Heart right ventricle (tissue), 16 donors: ENCODE data around the gene CASKIN2. TPM values are rescaled to one million over a fixed set of nuclear protein-coding genes. Genes with fewer than 3 reads are reported as not detected.

Experiments
- ATAC-seq, 8 donors: fragments of 200-7000 bp; cut with Tn5 transposase; one replicate each; pipeline ENCODE4 v1.9.1; 2020; ENCODE audit warnings: mild to moderate bottlenecking in 8 of 8, moderate library complexity in 8 of 8, moderate number of reproducible peaks in 1 of 8
- DNase-seq, 2 donors: peaks; one replicate each; pipeline ENCODE4 v3.0.0-alpha.2; 2020
- H3K27ac ChIP-seq, 10 donors: fragments of 200-600 bp; sonication (generic) in 2 of 10; one replicate each; pipeline versions ENCODE4 v1.5.0 to v1.8.0; 2020 to 2022; ENCODE audit warnings: mild to moderate bottlenecking in 3 of 10
- H3K27me3 ChIP-seq, 7 donors: fragments of 200-600 bp; one replicate each; pipeline ENCODE4 v1.8.0; 2021 to 2022; ENCODE audit warnings: mild to moderate bottlenecking in 2 of 7
- H3K36me3 ChIP-seq, 9 donors: fragments of 200-600 bp; sonication (generic) in 1 of 9; one replicate each; pipeline versions ENCODE4 v1.5.0 to v1.8.0; 2020 to 2022; ENCODE audit warnings: mild to moderate bottlenecking in 2 of 9
- H3K4me1 ChIP-seq, 9 donors: fragments of 200-600 bp; sonication (generic) in 1 of 9; one replicate each; pipeline versions ENCODE4 v1.5.0 to v1.8.0; 2020 to 2022; ENCODE audit warnings: mild to moderate bottlenecking in 4 of 9
- H3K4me3 ChIP-seq, 10 donors: fragments of 200-600 bp; sonication (generic) in 2 of 10; one replicate each; pipeline versions ENCODE4 v1.5.0 to v1.8.0; 2020 to 2022; ENCODE audit warnings: mild to moderate bottlenecking in 7 of 10, moderate library complexity in 2 of 10
- H3K9me3 ChIP-seq, 11 donors: fragments of 200-600 bp in 10 of 11; sonication (generic) in 2 of 11; one replicate each; pipeline versions ENCODE4 v1.5.0 to v1.8.0; 2013 to 2022; ENCODE audit warnings: mild to moderate bottlenecking in 2 of 11, control low read depth in 1 of 11, moderate library complexity in 1 of 11
- WGBS, 2 donors: extraction: QIAGEN DNeasy Blood & Tissue Kit; methylation state at CpG; one replicate each; pipeline ENCODE4 v1.1.7; 2013; ENCODE audit warnings: inconsistent platforms in 1 of 2; 5-methylcytosine and 5-hydroxymethylcytosine counted together
- intact Hi-C, 10 donors: fragments of 100-400 bp; cut with DNase I; formaldehyde crosslinking; loops; one replicate each; pipeline versions ENCODE4 v1.11.1 to v1.14.2; 2022
- polyA plus RNA-seq, 2 donors: library from polyadenylated mRNA; stranded (reverse); fragments of 200-250 nt; gene quantifications; one replicate each; pipeline ENCODE4 v1.2.3, GENCODE V29; 2013
- total RNA-seq, 10 donors: library from RNA; stranded (reverse); fragmentation: NEBNext Ultra II Directional in 3 of 10; extraction: Animal tissue kit (Norgen Biotek cat#: 25700) in 3 of 10; gene quantifications; one replicate each; pipeline versions ENCODE4 v1.2.1 to v1.2.4, GENCODE V29; 2021 to 2023
- TF ChIP-seq, protein P1 (sequence below), 9 donors: fragments of 200-600 bp; sonication (generic) in 2 of 9; IDR thresholded peaks; one replicate each; pipeline versions ENCODE4 v1.5.0 to v1.8.0; 2021 to 2022; ENCODE audit warnings: antibody characterized with exemption in 9 of 9, mild to moderate bottlenecking in 5 of 9, moderate library complexity in 1 of 9
- donor health status: Arrhythmogenic right ventricular cardiomyopathy.
- donor health status: ischemic (EF 13 %, LVEDD 7.1; RV severe dilation, severe dysfunction).
- donor health status: healthy with polysubstance abuse.
- donor health status: DM: no; HTN: yes; CAD: no.
- donor health status: DM: no; HTN: no; CAD: no.
- donor health status: ischemic (EF 25% LVEDD 6.9; RV normal size, moderate dysfunction).
- donor health status: ischemic (EF 25% LVEDD 5.7; RV mildly dilated, moderate dysfunction).
- donor health status: healthy.
- donor health status: DM: yes; HTN: yes; CAD: no.
- donor health status: Ischemic cardiomyopathy.
- donor health status: ischemic (EF 35%, LVEDD 5.7; RV mildly dilated, moderate dysfunction).
- donor health status: nonischemic (EF 11% LVEDD 7.7; RV severe dilation, severe dysfunction).
- donor health status: DM: yes; HTN: yes; CAD: no.
- donor health status: PGD.
- donor health status: ischemic (EF 29% LVEDD 5.4; RV normal size, mild dysfunction).
- donor health status: nonischemic (EF 23%, LVEDD 6.1; RV moderate dilation, normal function).

CASKIN2 gene
- total and polyA plus RNA-seq, 12 donors: 17.6 to 59.2 (median 36.5) TPM

DNA sequence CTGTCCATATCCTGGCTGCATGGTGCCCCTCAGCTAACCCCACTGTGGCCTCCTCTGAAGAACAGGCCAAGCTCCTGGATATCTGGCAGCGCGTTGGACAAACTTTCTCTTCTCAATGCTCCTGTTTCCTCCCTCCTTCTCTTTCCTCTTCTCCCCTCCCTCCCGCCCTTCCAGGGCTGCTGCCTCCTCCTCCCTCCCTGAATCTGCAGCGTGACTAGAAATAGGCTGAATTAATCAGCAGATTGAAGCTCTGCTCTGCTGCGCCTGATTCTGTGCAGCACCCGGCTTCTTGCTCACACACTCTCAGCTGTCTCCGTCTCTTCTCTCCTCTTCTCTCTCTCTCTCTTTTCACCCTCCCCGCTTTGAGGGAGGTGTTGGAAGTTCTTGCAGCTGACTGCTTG is 39.1 kb downstream of the CASKIN2 start:
- H3K27ac ChIP-seq: peak overlapping the region; percentile 57 to 90 (median 81)
- DNase-seq (no peak), ATAC-seq (peak; percentile 60 to 85 (median 76))
- WGBS, 2 donors: 4 to 10% methylated on average over 8 of the region's 8 CpGs
- TF ChIP-seq, protein P1, sequence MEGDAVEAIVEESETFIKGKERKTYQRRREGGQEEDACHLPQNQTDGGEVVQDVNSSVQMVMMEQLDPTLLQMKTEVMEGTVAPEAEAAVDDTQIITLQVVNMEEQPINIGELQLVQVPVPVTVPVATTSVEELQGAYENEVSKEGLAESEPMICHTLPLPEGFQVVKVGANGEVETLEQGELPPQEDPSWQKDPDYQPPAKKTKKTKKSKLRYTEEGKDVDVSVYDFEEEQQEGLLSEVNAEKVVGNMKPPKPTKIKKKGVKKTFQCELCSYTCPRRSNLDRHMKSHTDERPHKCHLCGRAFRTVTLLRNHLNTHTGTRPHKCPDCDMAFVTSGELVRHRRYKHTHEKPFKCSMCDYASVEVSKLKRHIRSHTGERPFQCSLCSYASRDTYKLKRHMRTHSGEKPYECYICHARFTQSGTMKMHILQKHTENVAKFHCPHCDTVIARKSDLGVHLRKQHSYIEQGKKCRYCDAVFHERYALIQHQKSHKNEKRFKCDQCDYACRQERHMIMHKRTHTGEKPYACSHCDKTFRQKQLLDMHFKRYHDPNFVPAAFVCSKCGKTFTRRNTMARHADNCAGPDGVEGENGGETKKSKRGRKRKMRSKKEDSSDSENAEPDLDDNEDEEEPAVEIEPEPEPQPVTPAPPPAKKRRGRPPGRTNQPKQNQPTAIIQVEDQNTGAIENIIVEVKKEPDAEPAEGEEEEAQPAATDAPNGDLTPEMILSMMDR (IDR thresholded peaks at IDR 0.05): no peak
- peaks cover 0 to 33% (median 0%) of the 10 kb centered on the region in 9 donors for H3K36me3 ChIP-seq
- no peaks in the 10 kb centered on the region for H3K27me3 ChIP-seq
- H3K4me3 ChIP-seq: peak overlapping the region in 8 of 10 donors; percentile 8 to 44 (median 34)
- H3K4me1 ChIP-seq: peaks cover 28 to 80% (median 45%) of the 10 kb centered on the region in 9 donors
- no peaks in the 10 kb centered on the region for H3K9me3 ChIP-seq
- intact Hi-C loops: loop anchor here in 2 of 10 donors (5.0 to 10.0 kb wide), 3 partner anchors 34 to 51 kb away; no protein-coding TSS in a partner anchor

DNA sequence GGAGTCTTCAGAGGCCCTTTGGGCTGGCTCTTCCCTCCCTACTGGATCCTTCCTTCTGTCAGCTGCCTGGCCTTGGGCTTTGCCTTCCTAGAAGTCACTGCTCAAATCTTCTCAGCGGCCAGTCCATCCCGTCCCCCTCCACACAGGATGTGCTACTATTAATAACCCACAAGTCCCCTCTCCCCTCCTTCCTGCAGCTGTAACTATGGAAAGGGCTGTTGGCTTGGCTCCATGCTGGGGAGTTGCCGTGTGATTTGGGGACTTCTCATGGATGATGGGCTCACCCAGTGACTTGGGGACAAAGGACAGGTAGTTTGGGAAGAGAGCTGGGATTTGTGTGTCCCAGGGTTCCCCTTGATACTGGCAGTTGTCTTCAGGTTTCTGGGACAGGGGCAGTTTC is 39.5 kb downstream of the CASKIN2 start:
- Histone ChIP-seq H3K4me1 (peaks cover 28 to 76% (median 43%) of the 10 kb centered on the region in 9 donors), H3K4me3 (peak overlapping the region in 8 of 10 donors; percentile 8 to 44 (median 34)), H3K36me3 (peaks cover 0 to 33% (median 0%) of the 10 kb centered on the region in 9 donors), H3K9me3 (no peaks in the 10 kb centered on the region), H3K27ac (peak overlapping the region; percentile 57 to 90 (median 81)), H3K27me3 (no peaks in the 10 kb centered on the region)
- TF ChIP-seq, protein P1 (IDR thresholded peaks at IDR 0.05): no peak
- ATAC-seq: peak; percentile 73 to 93 (median 87)
- DNase-seq: peak in 1 of 2 donors; percentile 84
- 0 to 9% methylated on average over 3 of the region's 3 CpGs for WGBS, 2 donors
- intact Hi-C loops: loop anchor here in 2 of 10 donors (5.0 to 10.0 kb wide), 3 partner anchors 34 to 51 kb away; no protein-coding TSS in a partner anchor

DNA sequence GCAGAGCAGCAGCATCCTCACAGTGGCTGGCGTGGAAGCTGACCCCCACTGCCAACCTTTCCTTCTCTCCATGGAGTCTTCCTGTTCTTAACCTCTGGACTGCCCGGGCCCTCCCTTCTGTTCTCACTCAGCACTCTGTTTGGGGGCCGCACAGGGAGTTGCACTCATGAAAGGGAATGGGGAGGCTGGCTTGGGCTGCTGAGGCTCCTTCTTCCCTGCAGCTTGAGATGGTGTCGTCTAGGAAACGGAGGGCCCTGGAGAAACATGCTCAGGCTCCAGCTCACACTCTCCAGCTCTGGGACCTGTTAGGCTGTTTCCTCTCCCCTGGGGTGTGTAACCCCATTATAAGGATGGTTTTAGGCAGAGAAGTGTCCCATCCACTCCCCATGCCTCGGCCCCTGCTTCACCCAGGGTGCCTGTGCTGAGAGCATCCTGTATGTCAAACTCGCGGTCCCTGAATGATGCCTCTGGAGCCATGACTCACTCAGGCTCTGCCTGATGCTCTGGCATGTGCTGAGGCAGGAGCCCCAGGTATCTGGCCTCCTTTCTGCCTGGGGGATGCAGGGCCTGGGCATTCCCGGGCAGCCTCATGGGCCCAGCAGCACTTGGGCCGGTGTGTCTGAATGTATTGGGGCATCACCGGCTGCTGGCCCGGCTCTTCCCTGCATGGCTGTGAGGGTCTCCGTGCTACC is 40.0 kb downstream of the CASKIN2 start:
- H3K9me3 ChIP-seq: no peaks in the 10 kb centered on the region
- ATAC-seq (peak in 7 of 8 donors; percentile 12 to 36 (median 18)), DNase-seq (no peak)
- H3K36me3 ChIP-seq: peaks cover 0 to 33% (median 0%) of the 10 kb centered on the region in 9 donors
- 34 to 48% methylated on average over 13 of the region's 13 CpGs for WGBS, 2 donors
- TF ChIP-seq, protein P1 (IDR thresholded peaks at IDR 0.05): no peak
- no peaks in the 10 kb centered on the region for H3K27me3 ChIP-seq
- peak overlapping the region in 4 of 10 donors; percentile 31 to 44 (median 41) for H3K4me3 ChIP-seq
- H3K27ac ChIP-seq: peak overlapping the region; percentile 57 to 90 (median 81)
- intact Hi-C loops: loop anchor here in 2 of 10 donors (5.0 to 10.0 kb wide), 3 partner anchors 33 to 50 kb away; no protein-coding TSS in a partner anchor
- H3K4me1 ChIP-seq: peaks cover 28 to 71% (median 39%) of the 10 kb centered on the region in 9 donors

DNA sequence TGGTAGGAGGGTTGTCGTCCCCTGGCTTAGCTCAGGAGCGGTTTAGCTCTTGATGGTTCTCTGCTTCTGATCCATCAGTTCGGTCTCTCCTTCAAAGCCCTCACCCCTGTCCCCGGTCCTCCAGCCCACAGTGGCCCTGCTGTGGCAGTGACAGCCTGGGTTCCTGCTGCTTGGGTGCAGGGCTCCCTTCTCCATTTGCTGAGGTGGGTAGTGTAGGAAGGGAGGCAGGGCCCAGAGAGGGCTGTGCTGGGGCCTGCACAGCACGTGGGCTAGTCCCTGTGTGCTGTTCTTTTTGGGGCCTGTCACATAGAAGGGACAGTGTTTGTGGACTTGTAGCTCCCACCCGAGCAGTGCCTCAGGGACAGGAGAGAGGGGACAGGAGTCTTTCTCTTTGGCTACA is 40.6 kb downstream of the CASKIN2 start:
- Histone ChIP-seq H3K27ac (peak overlapping the region; percentile 13 to 90 (median 81)), H3K9me3 (no peaks in the 10 kb centered on the region), H3K27me3 (no peaks in the 10 kb centered on the region), H3K36me3 (peaks cover 0 to 33% (median 0%) of the 10 kb centered on the region in 9 donors), H3K4me1 (peaks cover 28 to 67% (median 39%) of the 10 kb centered on the region in 9 donors), H3K4me3 (no peak overlapping the region)
- 79% methylated on average over 6 of the region's 6 CpGs for WGBS, 2 donors
- peak in 3 of 8 donors; percentile 1 to 7 (median 2) for ATAC-seq
- intact Hi-C loops: loop anchor here in 2 of 10 donors (5.0 to 10.0 kb wide), 3 partner anchors 32 to 50 kb away; no protein-coding TSS in a partner anchor
- DNase-seq: no peak
- TF ChIP-seq, protein P1 (IDR thresholded peaks at IDR 0.05): no peak
